HL-60 (cell line): ENCODE data around the gene ATP8B4.

Source experiments
- POLR2AphosphoS5 ChIP-seq: IDR thresholded peaks from 2 replicates; pipeline ENCODE4 v1.6.1; 2012; ENCODE audit warnings: low read depth
- TF ChIP-seq, protein P1 (sequence below): IDR thresholded peaks from one replicate; pipeline ENCODE4 v1.5.1; 2011; ENCODE audit warnings: low read length, control low read depth, inconsistent platforms; ENCODE audit not compliant: insufficient read depth
- TF ChIP-seq, protein P2 (sequence below): IDR thresholded peaks from 2 replicates; pipeline ENCODE4 v1.6.1; 2012; ENCODE audit warnings: low read depth; ENCODE audit not compliant: insufficient replicate concordance

DNA sequence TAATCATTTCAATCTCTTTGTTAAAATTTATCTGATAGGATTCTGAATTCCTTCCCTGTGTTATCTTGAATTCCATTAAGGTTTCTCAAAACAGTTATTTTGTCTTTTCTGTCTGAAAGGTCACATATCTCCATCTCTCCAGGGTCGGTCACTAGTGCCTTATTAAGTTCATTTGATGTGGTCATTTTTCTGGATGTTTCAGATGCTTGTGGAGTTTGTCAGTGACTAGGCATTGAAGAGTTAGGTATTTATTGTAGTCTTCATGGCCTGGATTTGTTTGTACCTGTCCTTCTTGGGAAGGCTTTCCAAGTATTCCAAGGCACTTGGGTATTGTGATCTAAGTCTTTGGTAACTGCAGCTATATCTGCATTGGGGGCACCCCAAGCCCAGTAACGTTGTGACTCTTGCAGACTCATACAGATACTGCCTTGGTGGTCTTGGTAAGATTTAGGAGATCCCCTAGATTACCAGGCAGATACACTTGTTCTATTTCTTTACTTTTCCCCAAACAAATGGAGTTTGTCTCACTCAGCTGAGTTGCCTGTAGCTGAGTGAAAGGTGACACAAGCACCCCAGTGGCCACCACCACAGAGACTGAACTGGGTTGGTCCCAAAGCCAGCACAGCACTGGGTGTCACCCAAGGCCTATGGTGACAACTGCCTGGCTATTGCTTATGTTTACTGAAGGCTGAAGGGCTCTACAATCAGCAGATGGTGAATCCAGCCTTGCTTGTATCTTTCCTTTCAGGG is 44.1 kb upstream of the ATP8B4 start:
- TF ChIP-seq, protein P1, sequence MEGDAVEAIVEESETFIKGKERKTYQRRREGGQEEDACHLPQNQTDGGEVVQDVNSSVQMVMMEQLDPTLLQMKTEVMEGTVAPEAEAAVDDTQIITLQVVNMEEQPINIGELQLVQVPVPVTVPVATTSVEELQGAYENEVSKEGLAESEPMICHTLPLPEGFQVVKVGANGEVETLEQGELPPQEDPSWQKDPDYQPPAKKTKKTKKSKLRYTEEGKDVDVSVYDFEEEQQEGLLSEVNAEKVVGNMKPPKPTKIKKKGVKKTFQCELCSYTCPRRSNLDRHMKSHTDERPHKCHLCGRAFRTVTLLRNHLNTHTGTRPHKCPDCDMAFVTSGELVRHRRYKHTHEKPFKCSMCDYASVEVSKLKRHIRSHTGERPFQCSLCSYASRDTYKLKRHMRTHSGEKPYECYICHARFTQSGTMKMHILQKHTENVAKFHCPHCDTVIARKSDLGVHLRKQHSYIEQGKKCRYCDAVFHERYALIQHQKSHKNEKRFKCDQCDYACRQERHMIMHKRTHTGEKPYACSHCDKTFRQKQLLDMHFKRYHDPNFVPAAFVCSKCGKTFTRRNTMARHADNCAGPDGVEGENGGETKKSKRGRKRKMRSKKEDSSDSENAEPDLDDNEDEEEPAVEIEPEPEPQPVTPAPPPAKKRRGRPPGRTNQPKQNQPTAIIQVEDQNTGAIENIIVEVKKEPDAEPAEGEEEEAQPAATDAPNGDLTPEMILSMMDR = no peak
- no peak for TF ChIP-seq POLR2AphosphoS5
- TF ChIP-seq, protein P2, sequence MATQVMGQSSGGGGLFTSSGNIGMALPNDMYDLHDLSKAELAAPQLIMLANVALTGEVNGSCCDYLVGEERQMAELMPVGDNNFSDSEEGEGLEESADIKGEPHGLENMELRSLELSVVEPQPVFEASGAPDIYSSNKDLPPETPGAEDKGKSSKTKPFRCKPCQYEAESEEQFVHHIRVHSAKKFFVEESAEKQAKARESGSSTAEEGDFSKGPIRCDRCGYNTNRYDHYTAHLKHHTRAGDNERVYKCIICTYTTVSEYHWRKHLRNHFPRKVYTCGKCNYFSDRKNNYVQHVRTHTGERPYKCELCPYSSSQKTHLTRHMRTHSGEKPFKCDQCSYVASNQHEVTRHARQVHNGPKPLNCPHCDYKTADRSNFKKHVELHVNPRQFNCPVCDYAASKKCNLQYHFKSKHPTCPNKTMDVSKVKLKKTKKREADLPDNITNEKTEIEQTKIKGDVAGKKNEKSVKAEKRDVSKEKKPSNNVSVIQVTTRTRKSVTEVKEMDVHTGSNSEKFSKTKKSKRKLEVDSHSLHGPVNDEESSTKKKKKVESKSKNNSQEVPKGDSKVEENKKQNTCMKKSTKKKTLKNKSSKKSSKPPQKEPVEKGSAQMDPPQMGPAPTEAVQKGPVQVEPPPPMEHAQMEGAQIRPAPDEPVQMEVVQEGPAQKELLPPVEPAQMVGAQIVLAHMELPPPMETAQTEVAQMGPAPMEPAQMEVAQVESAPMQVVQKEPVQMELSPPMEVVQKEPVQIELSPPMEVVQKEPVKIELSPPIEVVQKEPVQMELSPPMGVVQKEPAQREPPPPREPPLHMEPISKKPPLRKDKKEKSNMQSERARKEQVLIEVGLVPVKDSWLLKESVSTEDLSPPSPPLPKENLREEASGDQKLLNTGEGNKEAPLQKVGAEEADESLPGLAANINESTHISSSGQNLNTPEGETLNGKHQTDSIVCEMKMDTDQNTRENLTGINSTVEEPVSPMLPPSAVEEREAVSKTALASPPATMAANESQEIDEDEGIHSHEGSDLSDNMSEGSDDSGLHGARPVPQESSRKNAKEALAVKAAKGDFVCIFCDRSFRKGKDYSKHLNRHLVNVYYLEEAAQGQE = no peak
